KMS-11 (cell line): ENCODE results near the gene AP2M1.
"Not testable (repeated sequence)": the region's sequence is repeated elsewhere in the genome, so short reads cannot be mapped to it uniquely, and the experiment has no call there.

Source experiments
- H2AFZ ChIP-seq: fragments of 200-600 bp; sonication (generic); 2 replicates; pipeline ENCODE4 v1.6.1; 2016; ENCODE audit warnings: antibody characterized with exemption, mixed run types, low read depth
- H3K27ac ChIP-seq: fragments of 200-600 bp; sonication (generic); 2 replicates; pipeline ENCODE4 v1.6.1; 2016; ENCODE audit warnings: mild to moderate bottlenecking, mixed run types
- H3K27me3 ChIP-seq: fragments of 200-600 bp; sonication (generic); 2 replicates; pipeline ENCODE4 v1.6.1; 2017; ENCODE audit warnings: mild to moderate bottlenecking, low read depth, mixed run types, moderate library complexity; ENCODE audit not compliant: insufficient read depth
- H3K36me3 ChIP-seq: fragments of 200-600 bp; sonication (generic); 2 replicates; pipeline ENCODE4 v1.6.1; 2017; ENCODE audit warnings: mild to moderate bottlenecking, mixed run types; ENCODE audit not compliant: insufficient read depth
- H3K4me1 ChIP-seq: fragments of 200-600 bp; sonication (generic); 2 replicates; pipeline ENCODE4 v1.6.1; 2016; ENCODE audit warnings: mild to moderate bottlenecking, low read depth, mixed run types; ENCODE audit not compliant: poor library complexity, severe bottlenecking
- H3K4me2 ChIP-seq: fragments of 200-600 bp; sonication (generic); 2 replicates; pipeline ENCODE4 v1.7.0; 2016; ENCODE audit warnings: mild to moderate bottlenecking, mixed run types
- H3K4me3 ChIP-seq: fragments of 200-600 bp; sonication (generic); IDR thresholded peaks from 2 replicates; pipeline ENCODE4 v1.6.1; 2017; ENCODE audit warnings: low read depth, low read length, mixed read lengths; ENCODE audit not compliant: insufficient read depth
- H3K79me2 ChIP-seq: fragments of 200-600 bp; sonication (generic); 2 replicates; pipeline ENCODE4 v1.6.1; 2016; ENCODE audit warnings: low read depth, mixed run types; ENCODE audit not compliant: insufficient read depth
- H3K9ac ChIP-seq: fragments of 200-600 bp; sonication (generic); 2 replicates; pipeline ENCODE4 v1.6.1; 2016; ENCODE audit warnings: mild to moderate bottlenecking, mixed run types
- H4K20me1 ChIP-seq: fragments of 200-600 bp; sonication (generic); 2 replicates; pipeline ENCODE4 v1.6.1; 2016; ENCODE audit warnings: mild to moderate bottlenecking, mixed run types; ENCODE audit not compliant: insufficient read depth
- CTCF ChIP-seq: fragments of 200-600 bp; sonication (generic); conservative IDR thresholded peaks from 2 replicates; pipeline ENCODE4 v1.6.1; 2017; ENCODE audit warnings: low read depth, mild to moderate bottlenecking, antibody characterized with exemption, low read length, moderate library complexity, mixed read lengths

AP2M1 gene

GRCh38 chr3:184145111-184145524, 29.5 kb upstream of the AP2M1 start:
- H3K9ac ChIP-seq = no peak overlapping the region
- H3K36me3 ChIP-seq = peaks cover 14% of the 10 kb centered on the region; the same call in 1 of the 2 replicates
- H3K79me2 ChIP-seq = peaks cover 9% of the 10 kb centered on the region; the same call in 1 of the 2 replicates
- peak; percentile 53; the same call in 1 of the 2 replicates for TF ChIP-seq CTCF
- H3K4me3 ChIP-seq = no peak overlapping the region
- no peaks in the 10 kb centered on the region for H4K20me1 ChIP-seq
- H3K27ac ChIP-seq = no peak overlapping the region
- no peak overlapping the region for H3K4me2 ChIP-seq
- H3K27me3 ChIP-seq = no peaks in the 10 kb centered on the region
- no peak overlapping the region for H2AFZ ChIP-seq
- H3K4me1 ChIP-seq = no peaks in the 10 kb centered on the region

- no peak for TF ChIP-seq CTCF
- no peak overlapping the region for H3K9ac ChIP-seq
- H3K4me2 ChIP-seq = no peak overlapping the region
- 0 out of 2 replicates have a peak, but pooled peaks cover 7% of the 10 kb centered on the region for H3K79me2 ChIP-seq
- no peak overlapping the region for H2AFZ ChIP-seq
- no peak overlapping the region for H3K4me3 ChIP-seq
- H3K27me3 ChIP-seq = no peaks in the 10 kb centered on the region
- no peaks in the 10 kb centered on the region for H4K20me1 ChIP-seq
- peaks cover 14% of the 10 kb centered on the region; the same call in 1 of the 2 replicates for H3K36me3 ChIP-seq
- no peaks in the 10 kb centered on the region for H3K4me1 ChIP-seq
- no peak overlapping the region for H3K27ac ChIP-seq
These were observed 28.8 kb upstream of the AP2M1 start for GRCh38 chr3:184145751-184146270.

- H3K4me3 ChIP-seq = no peak overlapping the region
- no peaks in the 10 kb centered on the region for H3K4me1 ChIP-seq
- H2AFZ ChIP-seq = no peak overlapping the region
- no peak for TF ChIP-seq CTCF
- no peaks in the 10 kb centered on the region for H3K27me3 ChIP-seq
- H3K4me2 ChIP-seq = no peak overlapping the region
- no peak overlapping the region for H3K27ac ChIP-seq
- no peaks in the 10 kb centered on the region for H3K79me2 ChIP-seq
- no peaks in the 10 kb centered on the region for H4K20me1 ChIP-seq
- H3K36me3 ChIP-seq = peaks cover 14% of the 10 kb centered on the region; the same call in 1 of the 2 replicates
- H3K9ac ChIP-seq = no peak overlapping the region
These were observed 26.6 kb upstream of the AP2M1 start for GRCh38 chr3:184148076-184148475.

GRCh38 chr3:184149123-184149522, 25.5 kb upstream of the AP2M1 start:
- no peaks in the 10 kb centered on the region for H4K20me1 ChIP-seq
- no peak overlapping the region for H3K27ac ChIP-seq
- H3K4me2 ChIP-seq = no peak overlapping the region
- TF ChIP-seq CTCF = no peak
- no peaks in the 10 kb centered on the region for H3K79me2 ChIP-seq
- no peaks in the 10 kb centered on the region for H3K27me3 ChIP-seq
- H3K4me1 ChIP-seq = no peaks in the 10 kb centered on the region
- no peak overlapping the region for H3K9ac ChIP-seq
- no peak overlapping the region for H3K4me3 ChIP-seq
- H2AFZ ChIP-seq = no peak overlapping the region
- peaks cover 5% of the 10 kb centered on the region; the same call in 1 of the 2 replicates for H3K36me3 ChIP-seq

GRCh38 chr3:184149770-184150169, 24.9 kb upstream of the AP2M1 start:
- H3K4me1 ChIP-seq, H2AFZ ChIP-seq, H3K4me2 ChIP-seq, H4K20me1 ChIP-seq, H3K79me2 ChIP-seq, H3K36me3 ChIP-seq, H3K27me3 ChIP-seq, H3K4me3 ChIP-seq, H3K27ac ChIP-seq, H3K9ac ChIP-seq: not testable (repeated sequence)
